SK-N-MC (cell line): ENCODE measurements around the gene NETO2.

ENCODE experiments used
- EZH2 ChIP-seq: fragments of 200-600 bp; sonication (generic); IDR thresholded peaks from one replicate; pipeline ENCODE4 v1.6.1; 2017; ENCODE audit warnings: antibody characterized with exemption
- POLR2AphosphoS5 ChIP-seq: IDR thresholded peaks from 2 replicates; pipeline ENCODE4 v1.6.1; 2012; ENCODE audit warnings: mild to moderate bottlenecking, low read depth, low read length, borderline replicate concordance

- no peak for TF ChIP-seq EZH2
- TF ChIP-seq POLR2AphosphoS5, result no peak
These were observed 16.2 kb downstream of the NETO2 start for GRCh38 chr16:47127541-47127940.
